SK-N-SH (cell line): Measurements from ENCODE around the gene BCAS3. TPM values are rescaled to one million over a fixed set of nuclear protein-coding genes. Genes with fewer than 3 reads are reported as not detected.

ENCODE experiments used
- CTCF ChIA-PET: fragments of 300-600, 350-600 bp; formaldehyde crosslinking; extraction: SDS; loops from one replicate; lab custom pipeline; 2021; lab: Yijun Ruan, JAX
- POLR2A ChIA-PET: fragments of 350-600 bp; sonication (Branson Sonifier 250); formaldehyde crosslinking; extraction: SDS; loops from one replicate; lab custom pipeline; 2020; ENCODE audit warnings: antibody characterized with exemption, inconsistent platforms; lab: Yijun Ruan, JAX
- DNase-seq: peaks from one replicate; pipeline ENCODE4 v3.0.0; 2012
- H2AFZ ChIP-seq: fragments of 200-600 bp; sonication (generic); 2 replicates; pipeline ENCODE4 v1.8.1; 2016; ENCODE audit warnings: antibody characterized with exemption, mild to moderate bottlenecking, low read depth
- H3F3A ChIP-seq: fragments of 200-600 bp; sonication (generic); replicated peaks from 2 replicates; pipeline ENCODE3; 2016; ENCODE audit warnings: antibody characterized with exemption, mild to moderate bottlenecking; ENCODE audit not compliant: insufficient read depth
- H3K27ac ChIP-seq, 2 experiments: fragments of 200-500 bp in 1 of 2; fragments of 200-600 bp in 1 of 2; sonication (Bioruptor generic) in 1 of 2; sonication (generic), shearing (Covaris generic) in 1 of 2; 2 replicates each; pipeline versions ENCODE4 v1.5.1 to v1.6.1; 2014 to 2016; ENCODE audit warnings: low read depth in 2 of 2, inconsistent platforms in 1 of 2, low read length in 1 of 2, mild to moderate bottlenecking in 1 of 2, mixed read lengths in 1 of 2
- H3K27me3 ChIP-seq: fragments of 200-600 bp; sonication (generic), shearing (Covaris generic); 2 replicates; pipeline ENCODE4 v1.6.1; 2016; ENCODE audit warnings: mixed run types; ENCODE audit not compliant: insufficient read depth
- H3K36me3 ChIP-seq, 2 experiments: fragments of 200-500 bp in 1 of 2; fragments of 200-600 bp in 1 of 2; sonication (Bioruptor generic) in 1 of 2; sonication (generic) in 1 of 2; replicated peaks in 1 of 2; 2 replicates each; pipeline versions ENCODE3 to v1.5.1; 2014 to 2016; ENCODE audit warnings: low read length in 1 of 2, mild to moderate bottlenecking in 1 of 2; ENCODE audit not compliant: insufficient read depth in 2 of 2, control insufficient read depth in 1 of 2
- H3K4me1 ChIP-seq, 2 experiments: fragments of 200-500 bp in 1 of 2; fragments of 200-600 bp in 1 of 2; sonication (Bioruptor generic) in 1 of 2; sonication (generic), shearing (Covaris generic) in 1 of 2; 2 replicates each; pipeline versions ENCODE4 v1.5.1 to v1.6.1; 2014 to 2016; ENCODE audit warnings: low read depth in 1 of 2, low read length in 1 of 2, mixed run types in 1 of 2; ENCODE audit not compliant: insufficient read depth in 2 of 2, control insufficient read depth in 1 of 2
- H3K4me2 ChIP-seq: fragments of 200-600 bp; sonication (generic), shearing (Covaris generic); 2 replicates; pipeline ENCODE4 v1.6.1; 2017; ENCODE audit warnings: mixed run types
- H3K4me3 ChIP-seq, 2 experiments: fragments of 200-500 bp in 1 of 2; fragments of 200-600 bp in 1 of 2; sonication (Bioruptor generic) in 1 of 2; sonication (generic), shearing (Covaris generic) in 1 of 2; 2 replicates each; pipeline versions ENCODE4 v1.5.1 to v1.8.1; 2014 to 2016; ENCODE audit warnings: low read depth in 2 of 2, inconsistent platforms in 1 of 2, low read length in 1 of 2, mild to moderate bottlenecking in 1 of 2, mixed read lengths in 1 of 2, moderate library complexity in 1 of 2
- H3K79me2 ChIP-seq: fragments of 200-600 bp; sonication (generic); 2 replicates; pipeline ENCODE4 v1.8.1; 2017; ENCODE audit warnings: mild to moderate bottlenecking; ENCODE audit not compliant: insufficient read depth
- H3K9ac ChIP-seq: fragments of 200-600 bp; sonication (generic); 2 replicates; pipeline ENCODE4 v1.6.1; 2017; ENCODE audit warnings: mixed run types
- H3K9me2 ChIP-seq: fragments of 200-600 bp; sonication (generic); 2 replicates; pipeline ENCODE4 v1.6.1; 2017; ENCODE audit warnings: mixed run types
- H3K9me3 ChIP-seq: fragments of 200-600 bp; sonication (generic); 2 replicates; pipeline ENCODE4 v1.6.1; 2017; ENCODE audit warnings: mixed run types, mild to moderate bottlenecking, moderate library complexity
- H4K20me1 ChIP-seq: fragments of 200-600 bp; sonication (generic); 2 replicates; pipeline ENCODE4 v1.6.1; 2017; ENCODE audit warnings: mild to moderate bottlenecking, mixed run types; ENCODE audit not compliant: insufficient read depth
- CHD2 ChIP-seq: fragments of 150-350 bp; IDR thresholded peaks from 2 replicates; pipeline ENCODE4 v1.6.1; 2018; ENCODE audit warnings: low read length; ENCODE audit not compliant: partially characterized antibody
- CTCF ChIP-seq: fragments of 200-600 bp; sonication (generic); IDR thresholded peaks from 2 replicates; pipeline ENCODE4 v1.6.1; 2017; ENCODE audit warnings: antibody characterized with exemption, mild to moderate bottlenecking, moderate library complexity
- ELF1 ChIP-seq: IDR thresholded peaks from 2 replicates; pipeline ENCODE4 v1.4.0; 2012
- EZH2phosphoT487 ChIP-seq: fragments of 200-600 bp; sonication (generic); IDR thresholded peaks from 2 replicates; pipeline ENCODE4 v1.6.1; 2017; ENCODE audit warnings: low read depth, mixed run types, mild to moderate bottlenecking, antibody characterized with exemption, moderate library complexity, borderline replicate concordance
- FOSL2 ChIP-seq: IDR thresholded peaks from 2 replicates; pipeline ENCODE4 v1.4.0; 2012; ENCODE audit warnings: low read depth, mild to moderate bottlenecking, moderate library complexity, borderline replicate concordance
- IRF3 ChIP-seq: fragments of 150-350 bp; IDR thresholded peaks from 2 replicates; pipeline ENCODE4 v1.6.1; 2016; ENCODE audit warnings: mild to moderate bottlenecking, low read depth, low read length
- MAX ChIP-seq: IDR thresholded peaks from 2 replicates; pipeline ENCODE4 v1.4.0; 2012; ENCODE audit warnings: low read depth
- MEF2A ChIP-seq: IDR thresholded peaks from 2 replicates; pipeline ENCODE4 v1.4.0; 2012; ENCODE audit warnings: low read depth, borderline replicate concordance
- NFIC ChIP-seq: IDR thresholded peaks from 2 replicates; pipeline ENCODE4 v1.4.0; 2012; ENCODE audit warnings: borderline replicate concordance
- NRF1 ChIP-seq: IDR thresholded peaks from 2 replicates; pipeline ENCODE4 v1.6.1; 2012; ENCODE audit warnings: low read depth, mild to moderate bottlenecking, low read length
- REST ChIP-seq: IDR thresholded peaks from 2 replicates; pipeline ENCODE4 v1.6.1; 2012; ENCODE audit warnings: mild to moderate bottlenecking, low read depth, low read length, moderate library complexity
- RFX5 ChIP-seq: IDR thresholded peaks from 2 replicates; pipeline ENCODE4 v1.6.1; 2012; ENCODE audit warnings: mild to moderate bottlenecking, improper control_type of control experiment, low read length
- SIN3A ChIP-seq: IDR thresholded peaks from 2 replicates; pipeline ENCODE4 v1.6.1; 2012; ENCODE audit warnings: low read depth, mild to moderate bottlenecking, low read length, moderate library complexity, borderline replicate concordance
- SMC3 ChIP-seq: IDR thresholded peaks from 2 replicates; pipeline ENCODE4 v1.6.1; 2012; ENCODE audit warnings: low read depth, low read length, improper control_type of control experiment
- TCF12 ChIP-seq: IDR thresholded peaks from 2 replicates; pipeline ENCODE4 v1.4.0; 2012
- USF2 ChIP-seq: fragments of 150-350 bp; IDR thresholded peaks from 2 replicates; pipeline ENCODE4 v1.6.1; 2017; ENCODE audit warnings: antibody characterized with exemption, low read length, low read depth, borderline replicate concordance
- YY1 ChIP-seq: IDR thresholded peaks from 2 replicates; pipeline ENCODE4 v1.4.0; 2012; ENCODE audit warnings: low read depth, mild to moderate bottlenecking
- ZBTB33 ChIP-seq: IDR thresholded peaks from 2 replicates; pipeline ENCODE4 v1.4.0; 2012; ENCODE audit warnings: low read depth, borderline replicate concordance
- WGBS: methylation state at CpG from one replicate; pipeline ENCODE4 v1.1.6; 2017; ENCODE audit warnings: low lambda C conversion rate; 5-methylcytosine and 5-hydroxymethylcytosine counted together
- polyA plus RNA-seq, 3 experiments: library from polyadenylated mRNA; depleted of rRNA; stranded (reverse); fragments of >200 nt; gene quantifications; 2 replicates each; pipeline ENCODE4 v1.2.3, GENCODE V29; 2012

Gene BCAS3
- polyA plus RNA-seq, 1 of the 3 experiments (the other 2 are of a cell fraction) = 5.9 TPM

GRCh38 chr17:61066062-61066461 lies 388.4 kb downstream of the BCAS3 start:
- DNase-seq = no peak
- WGBS = 97% methylated on average over 2 of the region's 2 CpGs
- Histone ChIP-seq H3K9ac (0 out of 2 replicates have a peak overlapping the region, but pooled peaks have one; percentile 4), H3K79me2 (no peaks in the 10 kb centered on the region), H4K20me1 (no peaks in the 10 kb centered on the region), H2AFZ (no peak overlapping the region), H3K27me3 (no peaks in the 10 kb centered on the region), H3K9me2 (no peaks in the 10 kb centered on the region), H3K36me3 (no peaks in the 10 kb centered on the region), H3K9me3 (no peaks in the 10 kb centered on the region), H3K4me1 (peaks cover 18 to 23% of the 10 kb centered on the region in 2 experiments; a peak in 2 of 4 replicates), H3K27ac (peak overlapping the region; percentile 64 to 91), H3K4me3 (no peak overlapping the region), H3F3A (peaks cover 10% of the 10 kb centered on the region), H3K4me2 (no peak overlapping the region)
- TF ChIP-seq YY1 = no peak
- no peak for TF ChIP-seq MAX
- TF ChIP-seq REST = no peak
- TF ChIP-seq SIN3A = no peak
- TF ChIP-seq MEF2A = no peak
- TF ChIP-seq EZH2phosphoT487 = no peak
- TF ChIP-seq CTCF = no peak
- TF ChIP-seq USF2 = no peak
- no peak for TF ChIP-seq IRF3
- TF ChIP-seq NFIC = no peak
- no peak for TF ChIP-seq NRF1
- no peak for TF ChIP-seq CHD2
- no peak for TF ChIP-seq ZBTB33
- no peak for TF ChIP-seq RFX5
- TF ChIP-seq TCF12 = no peak
- no peak for TF ChIP-seq FOSL2
- no peak for TF ChIP-seq ELF1
- no peak for TF ChIP-seq SMC3
- ChIA-PET POLR2A (no interaction called here), CTCF (interaction anchor here (0.7 to 1.3 kb wide), 5 partner anchors 16 to 346 kb away, joined by 3 to 6 read pairs (median 3); no protein-coding TSS in a partner anchor)
